ENCODE measurements around the gene GFRA1. TPM values are rescaled to one million over a fixed set of nuclear protein-coding genes. Genes with fewer than 3 reads are reported as not detected.

Gene GFRA1
- total and polyA plus RNA-seq, 2 of the 8 experiments (the other 6 are each of a cell fraction or from before 2014, with no cell fraction given) = 1.1 to 2.0 TPM

DNA sequence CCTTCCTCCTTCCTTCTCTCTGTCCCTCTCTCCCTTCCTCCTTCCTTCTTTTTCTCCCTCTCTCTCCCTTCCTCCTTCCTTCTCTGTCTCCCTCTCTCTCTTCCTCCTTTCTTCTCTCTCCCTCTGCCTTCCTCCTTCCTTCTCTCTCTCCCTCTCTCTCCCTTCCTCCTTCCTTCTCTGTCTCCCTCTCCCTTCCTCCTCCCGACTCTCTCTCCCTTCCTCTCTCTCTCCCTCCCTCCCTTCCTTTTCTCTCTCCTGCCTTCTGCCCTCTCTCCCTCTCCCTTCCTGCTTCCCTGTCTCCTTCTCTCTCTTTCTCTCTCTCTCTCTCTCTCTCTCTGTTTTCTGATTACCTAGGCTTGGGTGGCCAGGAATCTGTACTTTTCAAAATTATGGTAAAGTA lies 16.6 kb upstream of the GFRA1 start:
- H3K56ac ChIP-seq (replicated peaks; ENCODE audit: insufficient read length, low read depth, low read length) = no peak overlapping the region
- H3K27me3 ChIP-seq (replicated peaks in 1 of 4; ENCODE audit: control insufficient read depth in 3 of 4, extremely low read depth in 1 of 4, insufficient read depth in 3 of 4, low read length in 3 of 4) = no peaks in the 10 kb centered on the region
- H3K4me1 ChIP-seq (replicated peaks in 1 of 4; ENCODE audit: control insufficient read depth in 3 of 4, insufficient read depth in 4 of 4, low read length in 3 of 4) = no peaks in the 10 kb centered on the region
- no peak overlapping the region for H4K5ac ChIP-seq (ENCODE audit: insufficient read length, low read depth, low read length)
- no peak overlapping the region for H3K9ac ChIP-seq (replicated peaks in 1 of 4; ENCODE audit: extremely low read depth in 1 of 4, low read depth in 3 of 4, low read length in 3 of 4)
- DNase-seq (ENCODE audit: low read depth in 1 of 2, low spot score in 2 of 2) (no peak), FAIRE-seq (no peak)
- no peak overlapping the region for H3K18ac ChIP-seq (ENCODE audit: extremely low read depth, low read length)
- no peak overlapping the region for H2BK15ac ChIP-seq (ENCODE audit: low read length)
- no peak overlapping the region for H2BK12ac ChIP-seq (ENCODE audit: low read depth, low read length)
- 0 out of 2 replicates have a peak overlapping the region, but pooled peaks have one; percentile 21 for H2AFZ ChIP-seq (ENCODE audit: low read length)
- no peak overlapping the region for H3K14ac ChIP-seq (ENCODE audit: insufficient read length)
- no peak overlapping the region for H3K27ac ChIP-seq (ENCODE audit: low read depth, low read length)
- H4K91ac ChIP-seq (replicated peaks; ENCODE audit: insufficient read length, low read length) = no peak overlapping the region
- no peak overlapping the region for H2BK5ac ChIP-seq (ENCODE audit: low read depth, low read length)
- H4K8ac ChIP-seq (ENCODE audit: extremely low read depth, insufficient read depth, low read length) = no peak overlapping the region
- POLR2A ChIA-PET (ENCODE audit: partially characterized antibody) = no interaction called here
- H4K20me1 ChIP-seq (replicated peaks in 1 of 2; ENCODE audit: control insufficient read depth in 1 of 2, insufficient read depth in 2 of 2, low read length in 2 of 2) = no peaks in the 10 kb centered on the region
- no peak overlapping the region for H3K4me2 ChIP-seq (ENCODE audit: insufficient read depth in 1 of 2, low read depth in 2 of 2, low read length in 2 of 2)
- CTCF ChIA-PET (ENCODE audit: partially characterized antibody) = interaction anchor here (3.1 kb wide), 1 partner anchor 9 kb away, joined by 13 read pairs; no protein-coding TSS in a partner anchor
- H3K9me3 ChIP-seq (ENCODE audit: insufficient read depth in 2 of 2, low read depth in 1 of 2, low read length in 1 of 2) = no peaks in the 10 kb centered on the region
- H3K79me1 ChIP-seq (ENCODE audit: low read depth, low read length) = no peaks in the 10 kb centered on the region
- no peak overlapping the region for H3K23ac ChIP-seq (ENCODE audit: insufficient read length)
- no peak overlapping the region for H3K4ac ChIP-seq (replicated peaks; ENCODE audit: insufficient read length, low read depth, low read length)
- no peak overlapping the region for H2AK5ac ChIP-seq (ENCODE audit: low read depth, low read length)
- no peaks in the 10 kb centered on the region for H3K79me2 ChIP-seq (ENCODE audit: control insufficient read depth in 1 of 2, insufficient read depth in 2 of 2, low read length in 2 of 2)
- H2BK20ac ChIP-seq (ENCODE audit: low read length) = no peak overlapping the region
- TF ChIP-seq SIRT6 (IDR thresholded peaks at IDR 0.05; ENCODE audit: low read length) (no peak), NRF1 (IDR thresholded peaks at IDR 0.05; ENCODE audit: low read depth, low read length) (no peak), NANOG (IDR thresholded peaks at IDR 0.05; ENCODE audit: insufficient read depth, low read depth, low read length, poor library complexity, severe bottlenecking) (no peak), PHF8 (conservative IDR thresholded peaks at IDR 0.05; ENCODE audit: low read depth, low read length) (no peak), SP1 (IDR thresholded peaks at IDR 0.05; ENCODE audit: low read depth, low read length) (no peak), SUZ12 (IDR thresholded peaks at IDR 0.05; ENCODE audit: low read length) (no peak), POU5F1 (IDR thresholded peaks at IDR 0.05; ENCODE audit: low read depth, low read length) (no peak), CBX8 (IDR thresholded peaks at IDR 0.05; ENCODE audit: borderline replicate concordance, low read depth, low read length) (no peak)
- TF ChIP-seq, protein P1, sequence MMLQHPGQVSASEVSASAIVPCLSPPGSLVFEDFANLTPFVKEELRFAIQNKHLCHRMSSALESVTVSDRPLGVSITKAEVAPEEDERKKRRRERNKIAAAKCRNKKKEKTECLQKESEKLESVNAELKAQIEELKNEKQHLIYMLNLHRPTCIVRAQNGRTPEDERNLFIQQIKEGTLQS (IDR thresholded peaks at IDR 0.05; ENCODE audit: insufficient read depth, low read depth, low read length) = no peak
- WGBS, 2 experiments (ENCODE audit: extremely low coverage in 1 of 2, insufficient coverage in 1 of 2, insufficient read length in 1 of 2, insufficient replicate concordance in 2 of 2, low coverage in 1 of 2, low lambda C conversion rate in 2 of 2, missing lambda C conversion rate in 1 of 2) = 47% methylated on average over 1 of the region's 1 CpG; no CpG with 5 or more reads in 1 of the 2 experiments
- H2BK120ac ChIP-seq (replicated peaks; ENCODE audit: low read depth, low read length) = no peak overlapping the region
- no peaks in the 10 kb centered on the region for H3K36me3 ChIP-seq (ENCODE audit: control insufficient read depth in 2 of 4, insufficient read depth in 4 of 4, low read length in 3 of 4)
- no peaks in the 10 kb centered on the region for H3K23me2 ChIP-seq (ENCODE audit: low read depth, low read length)
- H3K4me3 ChIP-seq (ENCODE audit: extremely low read depth in 1 of 4, insufficient read depth in 2 of 4, low read depth in 3 of 4, low read length in 4 of 4) = no peak overlapping the region
